Liver (tissue), 9 donors: ENCODE results near the gene TMEM161A. TPM values are rescaled to one million over a fixed set of nuclear protein-coding genes. Genes with fewer than 3 reads are reported as not detected.

Experiments used
- DNase-seq: peaks from one replicate; pipeline ENCODE4 v3.0.0-alpha.2; 2017; ENCODE audit warnings: low spot score
- H3K27ac ChIP-seq, 2 donors: one replicate each; pipeline ENCODE4 v1.7.0; 2013; ENCODE audit warnings: inconsistent platforms in 2 of 2, low read length in 2 of 2, control low read depth in 1 of 2, low read depth in 1 of 2, mild to moderate bottlenecking in 1 of 2
- H3K27me3 ChIP-seq, 4 donors: one replicate each; pipeline versions ENCODE4 v1.6.1 to v1.7.0; 2013; ENCODE audit warnings: low read length in 3 of 4, inconsistent platforms in 1 of 4, mild to moderate bottlenecking in 1 of 4, moderate library complexity in 1 of 4; ENCODE audit not compliant: control insufficient read depth in 4 of 4, insufficient read depth in 4 of 4
- H3K36me3 ChIP-seq, 4 donors: one replicate each; pipeline versions ENCODE4 v1.6.1 to v1.7.0; 2013; ENCODE audit warnings: low read length in 3 of 4, mild to moderate bottlenecking in 3 of 4, low read depth in 1 of 4, moderate library complexity in 1 of 4; ENCODE audit not compliant: control insufficient read depth in 4 of 4, insufficient read depth in 3 of 4
- H3K4me1 ChIP-seq, 4 donors: one replicate each; pipeline versions ENCODE4 v1.6.1 to v1.7.0; 2013; ENCODE audit warnings: low read length in 3 of 4, mild to moderate bottlenecking in 3 of 4, moderate library complexity in 1 of 4; ENCODE audit not compliant: control insufficient read depth in 4 of 4, insufficient read depth in 4 of 4
- H3K4me3 ChIP-seq, 3 donors: one replicate each; pipeline versions ENCODE4 v1.6.1 to v1.7.0; 2013; ENCODE audit warnings: low read length in 3 of 3, control low read depth in 1 of 3, low read depth in 1 of 3, mild to moderate bottlenecking in 1 of 3
- H3K9ac ChIP-seq, 2 donors: one replicate each; pipeline ENCODE4 v1.7.0; 2013; ENCODE audit warnings: low read length in 2 of 2, mild to moderate bottlenecking in 2 of 2, moderate library complexity in 2 of 2, control low read depth in 1 of 2, low read depth in 1 of 2
- H3K9me3 ChIP-seq, 4 donors: one replicate each; pipeline versions ENCODE4 v1.6.1 to v1.7.0; 2013; ENCODE audit warnings: low read length in 3 of 4; ENCODE audit not compliant: control insufficient read depth in 4 of 4
- ATF3 ChIP-seq: IDR thresholded peaks from 2 replicates; pipeline ENCODE4 v1.6.1; 2016; ENCODE audit warnings: antibody characterized with exemption
- CTCF ChIP-seq: fragments of 150-350 bp; IDR thresholded peaks from 2 replicates; pipeline ENCODE4 v1.5.1; 2017; ENCODE audit warnings: improper control_type of control experiment, low read depth, low read length; ENCODE audit not compliant: missing input control
- EGR1 ChIP-seq, 2 donors: IDR thresholded peaks; 2 replicates each; pipeline ENCODE4 v1.6.1; 2016 to 2018; ENCODE audit warnings: antibody characterized with exemption in 2 of 2, low read depth in 2 of 2
- FOXA2 ChIP-seq: IDR thresholded peaks from 2 replicates; pipeline ENCODE4 v1.6.1; 2016; ENCODE audit warnings: antibody characterized with exemption
- GABPA ChIP-seq, 2 donors: IDR thresholded peaks in 1 of 2; conservative IDR thresholded peaks in 1 of 2; 2 replicates each; pipeline ENCODE4 v1.6.1; 2016; ENCODE audit warnings: antibody characterized with exemption in 2 of 2, mild to moderate bottlenecking in 1 of 2, moderate library complexity in 1 of 2
- HNF4A ChIP-seq, 2 donors: conservative IDR thresholded peaks; 2 replicates each; pipeline ENCODE4 v1.6.1; 2016; ENCODE audit warnings: antibody characterized with exemption in 2 of 2, mild to moderate bottlenecking in 2 of 2
- HNF4G ChIP-seq: IDR thresholded peaks from 2 replicates; pipeline ENCODE4 v1.6.1; 2016; ENCODE audit warnings: antibody characterized with exemption
- MAX ChIP-seq: IDR thresholded peaks from 2 replicates; pipeline ENCODE4 v1.6.1; 2016; ENCODE audit warnings: antibody characterized with exemption
- REST ChIP-seq: IDR thresholded peaks from 2 replicates; pipeline ENCODE4 v1.6.1; 2016; ENCODE audit warnings: antibody characterized with exemption, mild to moderate bottlenecking
- RXRA ChIP-seq, 2 donors: IDR thresholded peaks; 2 replicates each; pipeline ENCODE4 v1.6.1; 2017 to 2018; ENCODE audit warnings: antibody characterized with exemption in 2 of 2, mild to moderate bottlenecking in 1 of 2
- YY1 ChIP-seq: IDR thresholded peaks from 2 replicates; pipeline ENCODE4 v1.6.1; 2016; ENCODE audit warnings: antibody characterized with exemption, mild to moderate bottlenecking
- WGBS: extraction: QIAGEN DNeasy Blood & Tissue Kit; methylation state at CpG from one replicate; pipeline ENCODE4 v1.1.7; 2013; 5-methylcytosine and 5-hydroxymethylcytosine counted together
- polyA plus RNA-seq, 2 donors: library from polyadenylated mRNA; stranded (reverse) in 1 of 2; unstranded in 1 of 2; fragments of 200-250 nt in 1 of 2; fragments of >200 nt in 1 of 2; fragmentation: Nextera tagmentation in 1 of 2; extraction: Ambion mirVana in 1 of 2; gene quantifications; one replicate each; pipeline versions ENCODE4 v1.2.1 to v1.2.3, GENCODE V29; 2013 to 2015
- total RNA-seq, 2 donors: library from RNA; depleted of rRNA; stranded (reverse); fragments of >200 nt; gene quantifications; one replicate each; pipeline ENCODE4 v1.2.3, GENCODE V29; 2014
- donor health status: healthy.
- donor health status: healthy.
- donor health status: healthy.
- donor health status: healthy.
- donor health status: healthy.

TMEM161A gene
- total and polyA plus RNA-seq, 4 donors: 13.1 to 27.1 (median 24.0) TPM

- H3K36me3 ChIP-seq: no peaks in the 10 kb centered on the region
- H3K27ac ChIP-seq: no peak overlapping the region
- no peaks in the 10 kb centered on the region for H3K27me3 ChIP-seq
- DNase-seq: no peak
- H3K4me1 ChIP-seq: no peaks in the 10 kb centered on the region
- TF ChIP-seq HNF4A (conservative IDR thresholded peaks at IDR 0.05): no peak
- no peak for TF ChIP-seq REST
- no peak for TF ChIP-seq YY1
- no peak for TF ChIP-seq HNF4G
- TF ChIP-seq RXRA (IDR thresholded peaks at IDR 0.05): no peak
- TF ChIP-seq MAX: no peak
- no peak for TF ChIP-seq EGR1 (IDR thresholded peaks at IDR 0.05; ENCODE audit: low read depth in 2 of 2)
- no peak for TF ChIP-seq ATF3
- 94% methylated on average over 7 of the region's 7 CpGs for WGBS
- H3K9ac ChIP-seq: no peak overlapping the region
- no peak overlapping the region for H3K4me3 ChIP-seq
- H3K9me3 ChIP-seq: no peaks in the 10 kb centered on the region
Observed at GRCh38 chr19:19162495-19162894, 24.2 kb upstream of the TMEM161A start.

- DNase-seq: no peak
Observed at GRCh38 chr19:19160461-19161035, 22.3 kb upstream of the TMEM161A start.

More at GRCh38 chr19:19160461-19161035, 22.3 kb upstream of the TMEM161A start:
- Histone ChIP-seq H3K27me3 (no peaks in the 10 kb centered on the region), H3K27ac (no peak overlapping the region), H3K4me3 (no peak overlapping the region), H3K9me3 (no peaks in the 10 kb centered on the region), H3K4me1 (no peaks in the 10 kb centered on the region), H3K36me3 (no peaks in the 10 kb centered on the region), H3K9ac (no peak overlapping the region)
- no peak for TF ChIP-seq REST
- no peak for TF ChIP-seq FOXA2
- TF ChIP-seq CTCF: no peak
- TF ChIP-seq RXRA (IDR thresholded peaks at IDR 0.05): no peak
- TF ChIP-seq GABPA (IDR thresholded peaks at IDR 0.05 in 1 of 2, conservative IDR thresholded peaks at IDR 0.05 in 1 of 2): no peak
- TF ChIP-seq EGR1 (IDR thresholded peaks at IDR 0.05; ENCODE audit: low read depth in 2 of 2): no peak
- 70% methylated on average over 26 of the region's 26 CpGs for WGBS
